DND-41 (cell line): ENCODE data around the gene PTPRCAP.
A peak's percentile ranks its signal among the peaks of the same experiment; 100 is the strongest.

ENCODE experiments used
- ATAC-seq: fragments of 200-7000 bp; cut with Tn5 transposase; 3 replicates; pipeline ENCODE4 v1.9.1; 2021; ENCODE audit warnings: low read depth; ENCODE audit not compliant: insufficient read depth
- DNase-seq: peaks from one replicate; pipeline ENCODE4 v3.0.0-alpha.2; 2020
- H2AFZ ChIP-seq: 2 replicates; pipeline ENCODE4 v1.6.0; 2012; ENCODE audit warnings: low read depth, low read length
- H3K27ac ChIP-seq: 2 replicates; pipeline ENCODE4 v1.5.1; 2012; ENCODE audit warnings: low read length, inconsistent platforms
- H3K27me3 ChIP-seq: fragments of 200-600 bp; sonication (generic); 2 replicates; pipeline ENCODE4 v1.6.0; 2012; ENCODE audit warnings: low read length, mild to moderate bottlenecking, inconsistent platforms; ENCODE audit not compliant: insufficient read depth, poor library complexity
- H3K36me3 ChIP-seq: 2 replicates; pipeline ENCODE4 v1.5.1; 2012; ENCODE audit warnings: low read length, inconsistent platforms; ENCODE audit not compliant: insufficient read depth
- H3K4me1 ChIP-seq: 2 replicates; pipeline ENCODE4 v1.5.1; 2012; ENCODE audit warnings: mild to moderate bottlenecking, low read length; ENCODE audit not compliant: insufficient read depth
- H3K4me2 ChIP-seq: 2 replicates; pipeline ENCODE4 v1.6.0; 2012; ENCODE audit warnings: mild to moderate bottlenecking, moderate library complexity, low read length, inconsistent platforms; ENCODE audit not compliant: insufficient read depth
- H3K4me3 ChIP-seq, 2 experiments: fragments of 200-600 bp in 1 of 2; shearing (Covaris generic) in 1 of 2; 2 replicates each; pipeline ENCODE4 v1.5.1; 2012 to 2016; ENCODE audit warnings: inconsistent platforms in 2 of 2, low read length in 2 of 2, mild to moderate bottlenecking in 2 of 2, low read depth in 1 of 2, moderate library complexity in 1 of 2
- H3K79me2 ChIP-seq: 2 replicates; pipeline ENCODE4 v1.6.0; 2012; ENCODE audit warnings: low read length, inconsistent platforms; ENCODE audit not compliant: insufficient read depth
- H3K9ac ChIP-seq: 2 replicates; pipeline ENCODE4 v1.6.0; 2012; ENCODE audit warnings: low read depth, mild to moderate bottlenecking, inconsistent platforms, low read length, moderate library complexity
- H3K9me3 ChIP-seq: 2 replicates; pipeline ENCODE4 v1.5.1; 2012; ENCODE audit warnings: low read length, moderate library complexity, mild to moderate bottlenecking, inconsistent platforms; ENCODE audit not compliant: insufficient read depth, severe bottlenecking
- H4K20me1 ChIP-seq: 2 replicates; pipeline ENCODE4 v1.6.0; 2012; ENCODE audit warnings: low read length; ENCODE audit not compliant: insufficient read depth
- CTCF ChIP-seq: IDR thresholded peaks from 2 replicates; pipeline ENCODE4 v1.5.1; 2012; ENCODE audit warnings: borderline replicate concordance, low read length, moderate library complexity, mild to moderate bottlenecking; ENCODE audit not compliant: poor library complexity, severe bottlenecking; ENCODE audit errors: extremely low read depth
- EZH2 ChIP-seq: IDR thresholded peaks from 3 replicates; pipeline ENCODE4 v1.6.1; 2012; ENCODE audit warnings: borderline replicate concordance, low read depth, mild to moderate bottlenecking, moderate library complexity, low read length, inconsistent platforms; ENCODE audit not compliant: severe bottlenecking

Gene PTPRCAP

GRCh38 chr11:67416416-67417335, 20.8 kb downstream of the PTPRCAP start:
- H3K9me3 ChIP-seq: no peaks in the 10 kb centered on the region
- H3K9ac ChIP-seq: peak overlapping the region; percentile 91
- H3K4me2 ChIP-seq: peak overlapping the region; percentile 95
- peak overlapping the region; percentile 21; the same call in 1 of the 2 replicates for H2AFZ ChIP-seq
- H3K4me3 ChIP-seq: peak overlapping the region in 1 of 2 experiments; percentile 44; a peak in 2 of 4 replicates
- H3K27ac ChIP-seq: peak overlapping the region; percentile 93
- H3K27me3 ChIP-seq: no peaks in the 10 kb centered on the region
- ATAC-seq: peak; percentile 69
- TF ChIP-seq CTCF (no peak), EZH2 (no peak)
- peaks cover 37% of the 10 kb centered on the region for H3K79me2 ChIP-seq
- peak; percentile 92 for DNase-seq
- H3K36me3 ChIP-seq: peaks cover 6% of the 10 kb centered on the region; the same call in 1 of the 2 replicates
- no peaks in the 10 kb centered on the region for H4K20me1 ChIP-seq
- peaks cover 71% of the 10 kb centered on the region for H3K4me1 ChIP-seq

GRCh38 chr11:67415501-67416304, 21.8 kb downstream of the PTPRCAP start, which contains the start of gene CARNS1:
Gene CARNS1, plus strand, starts transcription at chr11:67415678. Its CDS starts 522 bp downstream, at chr11:67416200.
- Histone ChIP-seq H3K9ac (peak within 1 kb of the TSS; percentile 91), H3K79me2 (peaks cover 35% of the 10 kb centered on the region), H3K9me3 (no peaks in the 10 kb centered on the region), H3K36me3 (peaks cover 6% of the 10 kb centered on the region; the same call in 1 of the 2 replicates), H3K4me1 (peaks cover 75% of the 10 kb centered on the region), H2AFZ (no peak within 1 kb of the TSS), H3K4me2 (peak within 1 kb of the TSS; percentile 95), H3K27me3 (no peaks in the 10 kb centered on the region), H4K20me1 (no peaks in the 10 kb centered on the region), H3K4me3 (peak within 1 kb of the TSS in 1 of 2 experiments; percentile 44; a peak in 1 of 4 replicates), H3K27ac (peak within 1 kb of the TSS; percentile 93)
- ATAC-seq (no peak), DNase-seq (no peak)
- no peak for TF ChIP-seq CTCF
- TF ChIP-seq EZH2: no peak

GRCh38 chr11:67413266-67413849, 24.1 kb downstream of the PTPRCAP start:
- Histone ChIP-seq H4K20me1 (no peaks in the 10 kb centered on the region), H3K36me3 (no peaks in the 10 kb centered on the region; the same call in 1 of the 2 replicates), H3K79me2 (peaks cover 16% of the 10 kb centered on the region), H3K9ac (peak overlapping the region; percentile 20; the same call in 1 of the 2 replicates), H3K27me3 (no peaks in the 10 kb centered on the region), H3K4me2 (no peak overlapping the region), H3K9me3 (no peaks in the 10 kb centered on the region), H3K4me3 (no peak overlapping the region), H3K27ac (peak overlapping the region; percentile 64), H3K4me1 (peaks cover 77% of the 10 kb centered on the region), H2AFZ (no peak overlapping the region)
- ATAC-seq: no peak
- TF ChIP-seq CTCF: no peak
- TF ChIP-seq EZH2: no peak
- peak; percentile 52 for DNase-seq
